WTC11 (cell line): ENCODE data around the gene AGAP1. TPM values are rescaled to one million over a fixed set of nuclear protein-coding genes. Genes with fewer than 3 reads are reported as not detected.

ENCODE experiments used
- ATAC-seq: fragments of 200-7000 bp; cut with Tn5 transposase; 2 replicates; pipeline ENCODE4 v1.10.0; 2021; ENCODE audit warnings: mild to moderate bottlenecking, moderate library complexity
- CTCF ChIA-PET: fragments of 300-600 bp; sonication (Branson Sonifier 250); formaldehyde crosslinking; loops from one replicate; lab custom pipeline; 2021; ENCODE audit warnings: antibody characterized with exemption; lab: Charles Lee
- POLR2A ChIA-PET: fragments of 350-600 bp; sonication (Branson Sonifier 250); formaldehyde crosslinking; loops from one replicate; lab custom pipeline; 2021; ENCODE audit warnings: antibody characterized with exemption; lab: Charles Lee
- DNase-seq: peaks from one replicate; pipeline ENCODE4 v3.0.0; 2021; ENCODE audit warnings: low spot score
- H3K27ac Mint-ChIP-seq: 2 replicates; pipeline ENCODE4 v1.8.0; 2021; ENCODE audit warnings: mixed read lengths
- H3K27me3 Mint-ChIP-seq: 2 replicates; pipeline ENCODE4 v1.8.0; 2021; ENCODE audit warnings: low read depth, mild to moderate bottlenecking, moderate library complexity, mixed read lengths
- H3K36me3 Mint-ChIP-seq: 2 replicates; pipeline ENCODE4 v1.8.0; 2021; ENCODE audit warnings: mixed read lengths
- H3K4me1 Mint-ChIP-seq: 2 replicates; pipeline ENCODE4 v1.8.0; 2022; ENCODE audit warnings: mixed read lengths
- H3K4me3 Mint-ChIP-seq: 2 replicates; pipeline ENCODE4 v1.8.0; 2021; ENCODE audit warnings: mild to moderate bottlenecking, moderate library complexity, mixed read lengths
- H3K9me3 Mint-ChIP-seq: 2 replicates; pipeline ENCODE4 v1.8.0; 2021; ENCODE audit warnings: mixed read lengths
- CBFB ChIP-seq: sonication (generic); formaldehyde crosslinking; IDR thresholded peaks from 2 replicates; pipeline ENCODE4 v1.8.1; 2022; ENCODE audit warnings: mild to moderate bottlenecking, low read depth, missing genetic modification reagents
- FOXP1 ChIP-seq: sonication (generic); formaldehyde crosslinking; IDR thresholded peaks from 2 replicates; pipeline ENCODE4 v1.8.0; 2022; ENCODE audit warnings: missing genetic modification reagents, mild to moderate bottlenecking, moderate library complexity, borderline replicate concordance
- GABPB1 ChIP-seq: sonication (generic); formaldehyde crosslinking; IDR thresholded peaks from 2 replicates; pipeline ENCODE4 v1.8.1; 2023; ENCODE audit warnings: mild to moderate bottlenecking, missing genetic modification reagents
- HMGA2 ChIP-seq: fragments of 250-450 bp; sonication (Bioruptor Pico); IDR thresholded peaks from 2 replicates; pipeline ENCODE4 v1.4.0; 2021; ENCODE audit warnings: mild to moderate bottlenecking, moderate library complexity
- OVOL2 ChIP-seq: fragments of 250-450 bp; sonication (Bioruptor Pico); IDR thresholded peaks from 2 replicates; pipeline ENCODE4 v1.9.0; 2021; ENCODE audit warnings: mild to moderate bottlenecking, borderline replicate concordance
- PRRX2 ChIP-seq: fragments of 250-450 bp; sonication (Bioruptor Pico); IDR thresholded peaks from 2 replicates; pipeline ENCODE4 v1.8.0; 2021; ENCODE audit warnings: mild to moderate bottlenecking
- SOX15 ChIP-seq: fragments of 250-450 bp; sonication (Bioruptor Pico); IDR thresholded peaks from 2 replicates; pipeline ENCODE4 v1.9.0; 2021; ENCODE audit warnings: mild to moderate bottlenecking
- SP1 ChIP-seq: sonication (generic); formaldehyde crosslinking; conservative IDR thresholded peaks from 2 replicates; pipeline ENCODE4 v1.8.1; 2022; ENCODE audit warnings: missing genetic modification reagents
- ZNF263 ChIP-seq: sonication (generic); formaldehyde crosslinking; IDR thresholded peaks from 2 replicates; pipeline ENCODE4 v1.8.1; 2022; ENCODE audit warnings: low read depth, mild to moderate bottlenecking, moderate library complexity, missing genetic modification reagents
- ZNF317 ChIP-seq: sonication (generic); formaldehyde crosslinking; IDR thresholded peaks from 2 replicates; pipeline ENCODE4 v1.8.1; 2023; ENCODE audit warnings: low read depth, mild to moderate bottlenecking, moderate library complexity, missing genetic modification reagents, borderline replicate concordance
- total RNA-seq: library from RNA; stranded (reverse); gene quantifications from 3 replicates; pipeline ENCODE4 v1.2.3, GENCODE V29; 2021
- TF ChIP-seq, protein P1 (sequence below): sonication (generic); formaldehyde crosslinking; IDR thresholded peaks from 2 replicates; pipeline ENCODE4 v1.8.1; 2023; ENCODE audit warnings: mild to moderate bottlenecking, missing genetic modification reagents
- TF ChIP-seq, protein P2 (sequence below): fragments of 250-450 bp; sonication (Bioruptor Pico); IDR thresholded peaks from 2 replicates; pipeline ENCODE4 v1.8.0; 2021; ENCODE audit warnings: mild to moderate bottlenecking
- TF ChIP-seq, protein P3 (sequence below): sonication (generic); formaldehyde crosslinking; conservative IDR thresholded peaks from 2 replicates; pipeline ENCODE4 v1.8.1; 2023; ENCODE audit warnings: mild to moderate bottlenecking, low read depth, missing genetic modification reagents, moderate library complexity
- TF ChIP-seq, protein P4 (sequence below): sonication (generic); formaldehyde crosslinking; IDR thresholded peaks from 2 replicates; pipeline ENCODE4 v1.8.0; 2022; ENCODE audit warnings: mild to moderate bottlenecking, missing genetic modification reagents
- TF ChIP-seq, protein P5 (sequence below): sonication (generic); formaldehyde crosslinking; IDR thresholded peaks from 2 replicates; pipeline ENCODE4 v1.8.1; 2023; ENCODE audit warnings: mild to moderate bottlenecking, missing genetic modification reagents, moderate library complexity

Gene AGAP1
- total RNA-seq, 1 experiment from 2014 or later, result 49.3 TPM

DNA sequence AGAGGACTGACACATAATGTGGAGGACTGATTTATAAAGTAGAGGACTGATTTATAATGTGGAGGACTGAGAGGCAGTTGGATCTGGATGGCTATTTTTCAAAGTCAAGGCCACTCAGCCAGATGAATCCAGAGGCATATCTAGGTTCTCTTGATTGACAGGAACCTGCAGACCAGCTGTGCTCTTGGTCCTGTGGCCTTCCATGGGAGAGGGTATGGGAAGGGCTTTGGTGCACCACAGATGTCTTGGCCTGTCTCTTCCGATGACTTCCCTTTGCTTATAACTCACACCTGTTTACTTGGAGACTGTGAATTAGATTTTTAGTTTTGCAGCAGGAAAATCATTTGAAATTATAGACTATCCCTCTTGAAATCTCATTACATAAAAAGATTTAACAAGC is 32.3 kb downstream of the AGAP1 start:
- ATAC-seq (no peak), DNase-seq (no peak)
- peaks cover 48% of the 10 kb centered on the region for H3K4me1 Mint-ChIP-seq
- ChIA-PET CTCF (no interaction called here), POLR2A (no interaction called here)
- H3K27ac Mint-ChIP-seq, result no peak overlapping the region; the same call in 1 of the 2 replicates
- H3K4me3 Mint-ChIP-seq, result no peak overlapping the region
- H3K9me3 Mint-ChIP-seq, result peaks cover 16% of the 10 kb centered on the region
- no peak for TF ChIP-seq GABPB1 (CRISPR knock-in tag)
- TF ChIP-seq HMGA2 (CRISPR knock-in tag), result no peak
- no peaks in the 10 kb centered on the region for H3K27me3 Mint-ChIP-seq
- peaks cover 15% of the 10 kb centered on the region for H3K36me3 Mint-ChIP-seq

DNA sequence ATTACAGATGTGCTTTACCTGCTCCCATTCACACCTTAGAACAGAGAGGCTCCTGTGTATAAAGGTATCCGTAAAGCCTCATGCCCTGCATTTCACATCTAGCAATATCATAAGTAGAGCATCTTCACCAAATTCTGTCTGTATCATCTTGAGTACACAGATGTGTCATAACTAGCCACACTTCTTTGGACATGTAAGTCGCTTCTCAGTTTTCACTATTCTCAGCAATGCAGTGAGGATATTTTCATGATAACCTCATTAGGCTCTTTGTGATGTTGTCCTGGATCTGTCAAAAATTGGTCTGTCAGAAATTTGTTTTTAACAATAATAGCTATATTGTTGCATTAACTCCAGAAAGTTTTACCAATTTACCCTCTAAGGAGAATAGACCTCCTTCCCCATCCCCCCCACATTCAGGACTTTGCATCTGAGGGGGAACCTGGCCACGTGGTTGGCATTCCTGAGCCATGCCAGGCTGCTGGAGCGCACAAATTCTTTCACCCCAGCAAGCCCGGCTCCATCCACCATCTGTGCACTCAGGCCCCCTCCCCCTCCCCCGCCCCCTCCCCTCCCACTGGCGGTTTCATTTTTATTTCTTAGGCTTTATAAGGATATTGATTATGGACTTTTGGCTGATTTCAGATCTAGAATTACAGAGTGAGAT is 34.1 kb downstream of the AGAP1 start:
- DNase-seq, result peak; percentile 44
- ChIA-PET POLR2A (no interaction called here), CTCF (no interaction called here)

DNA sequence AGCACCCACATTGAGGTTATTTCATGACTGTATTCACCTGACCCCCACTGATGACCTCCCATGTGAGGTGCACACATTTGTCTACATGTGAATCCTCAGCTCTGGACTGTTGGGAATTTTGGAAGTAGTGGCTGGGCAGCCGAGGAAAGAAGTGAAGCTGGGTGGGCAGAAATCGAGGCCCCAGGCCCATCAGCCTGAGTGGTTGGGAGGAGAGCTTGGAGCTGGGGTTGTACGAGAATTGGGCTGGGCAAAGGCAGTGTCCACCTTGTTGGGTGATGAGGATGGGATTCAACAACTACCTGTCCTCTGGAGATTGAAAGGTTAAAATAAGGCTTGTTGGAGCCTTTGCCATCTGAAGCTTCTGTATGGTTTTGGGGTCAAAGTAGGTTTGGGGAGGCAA is 35.8 kb downstream of the AGAP1 start:
- ChIA-PET CTCF (interaction anchor here (0.9 kb wide), 1 partner anchor 15 kb away, joined by 3 read pairs; no protein-coding TSS in a partner anchor), POLR2A (interaction anchor here (0.6 kb wide), 1 partner anchor 52 kb away, joined by 4 read pairs; no protein-coding TSS in a partner anchor)
- no peak for ATAC-seq
- Mint-ChIP-seq H3K27ac (0 out of 2 replicates have a peak overlapping the region, but pooled peaks have one; percentile 7), H3K27me3 (no peaks in the 10 kb centered on the region), H3K36me3 (peaks cover 15% of the 10 kb centered on the region), H3K4me1 (peaks cover 52% of the 10 kb centered on the region), H3K9me3 (peaks cover 16% of the 10 kb centered on the region), H3K4me3 (no peak overlapping the region)
- no peak for DNase-seq
- TF ChIP-seq FOXP1 (CRISPR knock-in tag) (no peak), OVOL2 (no peak), SP1 (CRISPR knock-in tag) (no peak), ZNF263 (CRISPR knock-in tag) (no peak), PRRX2 (CRISPR knock-in tag) (no peak), SOX15 (CRISPR knock-in tag) (no peak), CBFB (CRISPR knock-in tag) (no peak)
- TF ChIP-seq, protein P1, sequence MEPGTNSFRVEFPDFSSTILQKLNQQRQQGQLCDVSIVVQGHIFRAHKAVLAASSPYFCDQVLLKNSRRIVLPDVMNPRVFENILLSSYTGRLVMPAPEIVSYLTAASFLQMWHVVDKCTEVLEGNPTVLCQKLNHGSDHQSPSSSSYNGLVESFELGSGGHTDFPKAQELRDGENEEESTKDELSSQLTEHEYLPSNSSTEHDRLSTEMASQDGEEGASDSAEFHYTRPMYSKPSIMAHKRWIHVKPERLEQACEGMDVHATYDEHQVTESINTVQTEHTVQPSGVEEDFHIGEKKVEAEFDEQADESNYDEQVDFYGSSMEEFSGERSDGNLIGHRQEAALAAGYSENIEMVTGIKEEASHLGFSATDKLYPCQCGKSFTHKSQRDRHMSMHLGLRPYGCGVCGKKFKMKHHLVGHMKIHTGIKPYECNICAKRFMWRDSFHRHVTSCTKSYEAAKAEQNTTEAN (CRISPR knock-in tag), result no peak
- TF ChIP-seq, protein P2, sequence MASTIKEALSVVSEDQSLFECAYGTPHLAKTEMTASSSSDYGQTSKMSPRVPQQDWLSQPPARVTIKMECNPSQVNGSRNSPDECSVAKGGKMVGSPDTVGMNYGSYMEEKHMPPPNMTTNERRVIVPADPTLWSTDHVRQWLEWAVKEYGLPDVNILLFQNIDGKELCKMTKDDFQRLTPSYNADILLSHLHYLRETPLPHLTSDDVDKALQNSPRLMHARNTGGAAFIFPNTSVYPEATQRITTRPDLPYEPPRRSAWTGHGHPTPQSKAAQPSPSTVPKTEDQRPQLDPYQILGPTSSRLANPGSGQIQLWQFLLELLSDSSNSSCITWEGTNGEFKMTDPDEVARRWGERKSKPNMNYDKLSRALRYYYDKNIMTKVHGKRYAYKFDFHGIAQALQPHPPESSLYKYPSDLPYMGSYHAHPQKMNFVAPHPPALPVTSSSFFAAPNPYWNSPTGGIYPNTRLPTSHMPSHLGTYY (CRISPR knock-in tag), result no peak
- TF ChIP-seq, protein P3, sequence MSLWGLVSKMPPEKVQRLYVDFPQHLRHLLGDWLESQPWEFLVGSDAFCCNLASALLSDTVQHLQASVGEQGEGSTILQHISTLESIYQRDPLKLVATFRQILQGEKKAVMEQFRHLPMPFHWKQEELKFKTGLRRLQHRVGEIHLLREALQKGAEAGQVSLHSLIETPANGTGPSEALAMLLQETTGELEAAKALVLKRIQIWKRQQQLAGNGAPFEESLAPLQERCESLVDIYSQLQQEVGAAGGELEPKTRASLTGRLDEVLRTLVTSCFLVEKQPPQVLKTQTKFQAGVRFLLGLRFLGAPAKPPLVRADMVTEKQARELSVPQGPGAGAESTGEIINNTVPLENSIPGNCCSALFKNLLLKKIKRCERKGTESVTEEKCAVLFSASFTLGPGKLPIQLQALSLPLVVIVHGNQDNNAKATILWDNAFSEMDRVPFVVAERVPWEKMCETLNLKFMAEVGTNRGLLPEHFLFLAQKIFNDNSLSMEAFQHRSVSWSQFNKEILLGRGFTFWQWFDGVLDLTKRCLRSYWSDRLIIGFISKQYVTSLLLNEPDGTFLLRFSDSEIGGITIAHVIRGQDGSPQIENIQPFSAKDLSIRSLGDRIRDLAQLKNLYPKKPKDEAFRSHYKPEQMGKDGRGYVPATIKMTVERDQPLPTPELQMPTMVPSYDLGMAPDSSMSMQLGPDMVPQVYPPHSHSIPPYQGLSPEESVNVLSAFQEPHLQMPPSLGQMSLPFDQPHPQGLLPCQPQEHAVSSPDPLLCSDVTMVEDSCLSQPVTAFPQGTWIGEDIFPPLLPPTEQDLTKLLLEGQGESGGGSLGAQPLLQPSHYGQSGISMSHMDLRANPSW, result no peak
- TF ChIP-seq, protein P4, sequence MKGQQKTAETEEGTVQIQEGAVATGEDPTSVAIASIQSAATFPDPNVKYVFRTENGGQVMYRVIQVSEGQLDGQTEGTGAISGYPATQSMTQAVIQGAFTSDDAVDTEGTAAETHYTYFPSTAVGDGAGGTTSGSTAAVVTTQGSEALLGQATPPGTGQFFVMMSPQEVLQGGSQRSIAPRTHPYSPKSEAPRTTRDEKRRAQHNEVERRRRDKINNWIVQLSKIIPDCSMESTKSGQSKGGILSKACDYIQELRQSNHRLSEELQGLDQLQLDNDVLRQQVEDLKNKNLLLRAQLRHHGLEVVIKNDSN (CRISPR knock-in tag), result no peak

More for the DNA sequence above, 34.1 kb downstream of the AGAP1 start:
- TF ChIP-seq, protein P5, sequence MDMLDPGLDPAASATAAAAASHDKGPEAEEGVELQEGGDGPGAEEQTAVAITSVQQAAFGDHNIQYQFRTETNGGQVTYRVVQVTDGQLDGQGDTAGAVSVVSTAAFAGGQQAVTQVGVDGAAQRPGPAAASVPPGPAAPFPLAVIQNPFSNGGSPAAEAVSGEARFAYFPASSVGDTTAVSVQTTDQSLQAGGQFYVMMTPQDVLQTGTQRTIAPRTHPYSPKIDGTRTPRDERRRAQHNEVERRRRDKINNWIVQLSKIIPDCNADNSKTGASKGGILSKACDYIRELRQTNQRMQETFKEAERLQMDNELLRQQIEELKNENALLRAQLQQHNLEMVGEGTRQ (CRISPR knock-in tag), result peak; percentile 60
- TF ChIP-seq GABPB1 (CRISPR knock-in tag), result no peak
- TF ChIP-seq ZNF317, result no peak
- ATAC-seq, result peak; percentile 72
- Mint-ChIP-seq H3K27ac (peak overlapping the region; percentile 30; the same call in 1 of the 2 replicates), H3K36me3 (peaks cover 15% of the 10 kb centered on the region), H3K4me1 (peaks cover 45% of the 10 kb centered on the region), H3K27me3 (no peaks in the 10 kb centered on the region), H3K4me3 (no peak overlapping the region), H3K9me3 (peaks cover 16% of the 10 kb centered on the region)
